GM21447 (cell line): ENCODE measurements around the gene UBLCP1.
"Not testable (repeated sequence)": the region's sequence is repeated elsewhere in the genome, so short reads cannot be mapped to it uniquely, and the experiment has no call there.

Source experiments
- ATAC-seq: cut with Tn5 transposase; IDR thresholded peaks from one replicate; pipeline ENCODE4 v1.9.1; 2021; ENCODE audit not compliant: unreplicated experiment

UBLCP1 gene

DNA sequence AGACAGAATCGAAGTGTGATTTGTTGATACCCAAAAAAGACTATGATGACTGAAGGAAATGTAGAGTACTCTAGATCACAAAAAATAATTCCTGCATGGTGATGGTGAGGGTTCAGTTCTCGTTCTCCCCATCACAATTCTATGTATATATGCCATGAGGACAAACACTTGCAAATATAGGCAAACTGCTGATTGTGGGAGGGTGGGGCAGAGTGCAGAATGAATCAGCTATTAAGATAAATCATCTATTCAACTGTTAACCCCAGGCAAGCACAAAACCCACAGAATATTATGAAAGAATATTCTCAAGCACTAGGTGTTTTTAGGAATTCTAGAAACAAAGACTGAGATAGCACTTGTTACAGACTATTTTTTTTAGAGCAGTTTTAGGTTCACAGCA is 13.9 kb upstream of the UBLCP1 start:
- no peak for ATAC-seq

DNA sequence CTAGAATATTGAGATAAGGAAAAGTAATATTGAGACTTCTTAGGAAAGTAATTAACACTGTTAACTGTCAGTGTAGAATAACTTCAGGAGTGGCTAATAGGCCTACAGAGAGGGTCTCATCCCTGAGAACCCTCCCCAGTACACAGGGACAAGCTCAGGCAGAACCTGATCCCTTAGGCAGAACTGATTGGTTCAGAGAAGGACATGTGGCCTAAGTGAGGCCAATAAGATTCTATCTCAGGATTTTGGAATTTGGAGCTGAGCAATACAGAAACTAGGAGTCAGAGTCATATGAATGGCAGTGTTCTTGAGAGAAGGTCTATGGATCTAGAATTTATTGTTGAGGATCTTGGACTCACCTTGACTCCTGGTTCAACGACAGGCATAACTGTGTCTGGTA is 10.9 kb upstream of the UBLCP1 start:
- no peak for ATAC-seq

DNA sequence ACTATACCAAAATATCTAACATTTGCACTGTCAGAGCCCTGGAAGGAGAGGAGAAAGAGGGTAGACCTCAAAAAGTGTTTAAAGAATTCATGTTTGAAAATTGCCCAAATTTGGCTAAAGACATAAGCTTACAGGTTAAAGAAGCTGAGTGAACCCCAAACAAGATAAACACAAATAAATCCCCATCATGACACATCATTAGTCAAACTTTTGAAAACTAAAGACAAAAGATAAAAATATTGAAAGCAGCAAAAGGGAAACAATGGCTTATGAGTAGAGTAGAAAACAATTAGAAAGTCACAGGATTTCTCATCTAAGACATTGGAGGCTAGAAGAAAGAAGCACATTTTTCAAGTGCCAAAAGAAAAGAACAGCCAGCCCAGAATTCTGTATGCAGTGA is 6.1 kb upstream of the UBLCP1 start:
- ATAC-seq: no peak

DNA sequence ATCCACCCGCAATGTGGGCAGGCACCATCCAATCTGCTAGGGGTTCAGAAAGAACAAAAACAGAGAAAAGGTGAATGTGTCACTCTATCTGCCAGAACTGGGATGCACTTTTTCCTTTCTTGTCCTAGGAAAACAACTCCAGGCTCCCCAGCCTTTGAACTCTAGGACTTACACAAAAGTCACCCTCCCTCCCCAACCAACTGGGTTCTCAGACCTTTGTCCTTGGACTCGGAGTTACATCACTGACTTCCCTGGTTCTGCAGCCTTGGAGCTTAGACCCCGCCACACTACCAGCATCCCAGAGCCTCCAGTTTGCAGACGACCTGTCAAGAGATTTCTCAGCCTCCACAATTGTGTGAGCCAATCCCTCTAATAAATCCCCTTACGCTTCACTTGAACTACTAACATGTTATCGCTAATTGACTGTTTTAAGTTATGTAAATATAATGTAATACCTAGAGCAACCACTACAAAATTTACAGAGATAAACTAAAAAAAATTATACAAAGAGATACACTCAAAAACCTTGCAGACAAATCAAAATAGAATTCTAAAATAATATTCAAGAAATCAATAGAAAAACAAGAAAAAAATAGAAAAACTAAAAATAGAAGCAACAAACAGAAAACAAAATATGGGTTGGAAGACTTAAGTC is 5.3 kb upstream of the UBLCP1 start:
- no peak for ATAC-seq

DNA sequence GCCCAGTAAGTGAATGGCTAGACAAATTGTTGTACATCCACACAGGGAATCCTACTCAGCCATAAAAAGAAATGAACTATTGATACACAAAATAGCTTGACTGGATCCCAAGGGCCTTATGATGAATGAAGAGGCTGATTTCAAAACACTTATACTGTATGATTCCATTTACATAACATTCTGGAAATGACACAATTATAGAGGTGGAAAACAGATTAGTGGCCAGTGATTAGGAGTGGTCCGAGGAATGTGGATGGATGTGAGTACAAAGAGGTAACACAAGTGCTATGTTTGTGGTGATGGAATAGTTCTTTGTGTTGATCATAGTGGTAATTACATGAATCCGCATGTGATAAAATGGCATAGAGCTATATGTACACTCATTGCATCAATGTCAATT is 4.7 kb upstream of the UBLCP1 start:
- no peak for ATAC-seq

DNA sequence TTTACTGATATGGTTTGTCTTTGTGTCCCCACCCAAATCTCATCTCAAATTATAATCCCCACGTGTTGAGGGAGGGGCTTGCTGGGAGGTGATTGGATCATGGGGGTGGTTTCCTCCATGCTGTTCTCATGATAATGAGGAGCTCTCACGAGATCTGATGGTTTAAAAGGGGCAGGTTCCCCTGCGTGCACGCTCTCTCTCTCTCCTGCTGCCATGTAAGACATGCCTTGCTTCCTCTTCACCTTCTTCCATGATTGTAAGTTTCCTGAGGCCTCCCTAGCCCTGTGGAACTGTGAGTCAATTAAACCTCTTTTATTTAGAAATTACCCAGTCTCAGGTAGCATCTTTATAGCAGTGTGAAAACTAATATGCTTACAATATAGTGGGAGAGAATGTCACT is 2.9 kb upstream of the UBLCP1 start:
- not testable (repeated sequence) for ATAC-seq

DNA sequence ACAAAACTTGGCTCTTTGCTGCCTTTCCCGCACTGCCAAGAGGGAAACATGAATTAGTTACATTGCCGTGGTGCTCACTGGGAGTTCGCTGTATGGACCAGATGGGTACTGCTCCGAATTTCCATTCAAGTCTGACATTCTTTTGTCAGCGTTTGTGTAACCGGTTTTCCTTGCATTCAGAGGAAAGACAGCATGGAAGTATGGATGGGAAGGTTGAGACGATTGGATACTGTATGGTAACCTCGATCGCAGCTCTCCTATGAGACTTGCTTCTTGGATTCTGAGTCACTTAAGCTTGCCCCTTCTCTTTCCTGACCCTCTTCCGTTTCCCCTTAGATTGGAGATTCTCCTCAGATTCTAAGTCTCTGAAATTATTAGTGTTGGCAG is 625 bp upstream of the UBLCP1 start:
- ATAC-seq: peak; percentile 18

DNA sequence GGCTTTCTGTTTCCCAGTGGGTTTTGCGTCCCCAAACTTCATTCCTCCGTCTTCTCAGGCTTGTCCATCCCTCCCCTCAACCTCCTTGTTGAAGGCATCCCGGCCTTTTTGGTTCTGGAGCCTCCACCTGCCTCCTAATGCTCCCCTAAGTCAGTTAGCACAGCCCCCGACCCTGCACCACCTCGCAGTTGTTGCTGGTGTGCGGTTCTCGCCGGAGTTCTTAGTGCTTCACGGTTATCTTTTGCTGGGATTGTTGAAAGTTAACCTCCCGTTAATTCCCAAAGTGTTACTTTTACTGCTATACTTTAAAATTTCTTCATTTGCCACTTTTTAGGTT is 447 bp downstream of the UBLCP1 start:
- ATAC-seq: peak; percentile 24

DNA sequence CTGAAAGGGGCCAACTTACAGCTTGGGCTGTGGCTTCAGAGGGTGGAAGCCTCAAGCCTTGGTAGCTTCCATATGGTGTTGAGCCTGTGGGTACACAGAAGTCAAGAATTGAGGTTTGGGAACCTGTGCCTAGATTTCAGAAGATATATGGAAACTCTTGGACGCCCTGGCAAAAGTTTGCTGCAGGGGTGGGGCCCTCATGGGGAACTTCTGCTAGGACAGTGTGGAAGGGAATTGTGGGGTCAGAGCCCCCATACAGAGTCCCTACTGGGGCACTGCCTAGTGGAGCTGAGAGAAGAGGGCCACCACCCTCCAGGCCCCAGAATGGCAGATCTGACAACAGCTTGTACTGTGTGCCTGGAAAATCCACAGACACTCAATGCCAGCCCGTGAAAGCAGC is 3.7 kb downstream of the UBLCP1 start:
- not testable (repeated sequence) for ATAC-seq

DNA sequence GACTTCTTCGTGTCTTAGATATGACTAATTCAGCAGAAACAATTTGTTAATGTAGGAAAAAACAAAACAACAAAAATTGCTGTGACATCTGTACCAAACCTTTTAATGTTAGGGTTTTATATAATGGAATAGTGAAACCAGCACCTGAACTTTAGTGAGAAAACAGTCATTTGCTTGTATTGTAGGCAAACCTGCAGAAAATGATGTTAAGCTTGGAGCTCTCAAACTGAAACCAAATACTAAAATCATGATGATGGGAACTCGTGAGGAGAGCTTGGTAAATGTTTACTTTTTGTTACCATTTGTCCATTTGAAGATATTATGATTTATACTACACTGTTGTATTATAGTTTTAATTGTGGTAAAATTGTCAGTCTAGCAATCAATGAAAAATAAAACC is 6.6 kb downstream of the UBLCP1 start:
- no peak for ATAC-seq

DNA sequence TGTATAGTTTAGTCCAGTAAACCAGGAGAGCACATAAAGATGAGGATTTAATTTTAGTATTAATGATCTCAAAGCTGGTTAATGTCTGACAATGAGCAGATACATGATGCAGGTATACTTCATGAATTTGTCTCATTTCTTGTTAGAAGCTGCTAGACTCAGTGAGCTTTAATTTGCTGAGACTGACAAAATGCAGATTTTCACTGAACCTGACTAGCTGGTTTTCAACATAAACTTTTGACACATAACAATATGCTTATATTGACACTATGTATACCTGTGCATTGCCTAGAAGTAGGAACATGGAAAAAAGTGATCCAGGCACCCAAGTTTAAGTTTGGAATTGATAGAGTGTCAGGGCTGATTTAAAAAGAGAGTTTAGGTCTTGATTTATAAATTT is 10.8 kb downstream of the UBLCP1 start:
- ATAC-seq: no peak

DNA sequence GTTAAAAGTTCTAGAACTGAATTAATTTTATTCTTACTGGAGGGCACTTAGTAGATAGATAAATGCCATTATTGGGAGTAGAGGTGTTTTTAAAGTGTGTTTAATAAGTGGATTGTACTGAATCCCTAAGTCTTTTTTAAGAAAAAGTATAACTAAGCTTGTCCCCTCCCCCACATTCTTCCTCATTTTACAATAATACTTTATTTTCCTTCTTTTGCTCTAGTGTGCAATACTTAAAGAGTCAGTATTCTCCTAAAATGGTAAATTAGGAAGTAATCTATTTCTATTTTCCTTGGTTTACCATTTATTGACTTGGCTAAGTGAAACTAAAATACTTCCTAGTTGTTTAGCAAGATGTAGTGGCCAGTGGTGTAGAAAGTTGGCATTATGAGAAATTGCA is 11.6 kb downstream of the UBLCP1 start:
- ATAC-seq: no peak

DNA sequence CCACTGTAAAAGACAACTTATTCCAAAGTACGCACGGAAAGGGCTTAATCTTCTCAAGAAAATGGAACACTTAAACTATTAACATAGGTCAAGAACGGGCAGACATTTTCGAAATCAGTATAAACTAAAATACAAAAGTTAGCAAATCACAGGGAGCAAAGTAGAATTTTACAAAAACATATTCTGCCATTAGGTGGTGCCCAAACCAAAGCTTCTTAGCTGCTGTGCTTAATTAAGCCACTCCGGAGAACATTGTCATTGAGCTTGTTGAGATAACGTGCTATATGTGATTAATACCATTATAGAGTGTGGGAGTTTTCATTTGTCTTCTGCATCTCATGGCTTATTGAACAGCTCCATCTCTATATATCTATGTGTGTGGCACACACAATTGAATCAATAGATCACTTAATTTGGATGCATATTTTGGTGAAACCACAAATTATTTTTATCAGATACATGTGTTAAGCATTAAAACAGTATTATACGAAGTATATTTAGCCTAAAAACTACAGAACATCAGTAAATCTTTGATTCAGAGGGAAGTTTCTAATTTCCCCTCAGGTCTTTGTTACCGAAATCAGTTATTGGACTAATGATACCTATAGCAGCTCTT is 23.4 kb downstream of the UBLCP1 start:
- ATAC-seq: peak; percentile 61

DNA sequence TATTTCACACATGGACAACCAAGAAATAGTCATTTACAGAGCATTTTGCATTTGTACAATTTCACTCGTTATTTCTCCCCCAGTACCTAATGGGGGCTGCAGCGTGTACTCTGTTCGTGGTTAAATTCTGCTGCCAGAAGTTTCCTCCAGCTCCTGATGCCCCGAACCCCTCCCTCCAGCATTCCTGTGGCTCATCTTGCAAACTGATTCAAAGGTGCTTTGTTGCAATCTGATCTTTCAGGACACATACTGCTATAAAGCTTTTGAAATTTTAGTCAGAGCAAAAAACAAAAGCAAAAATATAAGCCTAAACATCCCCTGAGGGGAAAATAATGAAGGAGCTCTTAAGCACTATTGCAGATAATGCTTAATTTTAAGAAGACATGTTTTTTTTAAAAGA is 27.7 kb downstream of the UBLCP1 start:
- ATAC-seq: no peak

DNA sequence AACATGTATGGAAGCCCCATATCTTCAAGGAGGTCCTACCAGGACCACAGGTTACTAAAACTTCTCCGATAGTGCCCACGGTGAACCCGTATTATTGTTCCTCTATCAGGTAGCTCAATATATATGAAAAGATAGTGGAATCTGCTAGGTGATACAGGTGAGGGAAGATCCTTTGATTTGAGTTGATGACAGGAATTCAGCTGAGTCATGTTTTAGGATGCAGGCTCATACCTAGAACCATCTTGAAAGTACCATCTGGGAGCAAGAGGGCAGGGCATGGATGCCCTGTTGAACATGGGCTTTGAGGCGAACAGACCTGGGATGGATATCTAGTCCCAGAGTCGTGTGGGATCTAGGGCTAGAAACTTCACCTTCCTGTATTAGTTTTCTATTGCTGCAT is 31.8 kb downstream of the UBLCP1 start:
- no peak for ATAC-seq

DNA sequence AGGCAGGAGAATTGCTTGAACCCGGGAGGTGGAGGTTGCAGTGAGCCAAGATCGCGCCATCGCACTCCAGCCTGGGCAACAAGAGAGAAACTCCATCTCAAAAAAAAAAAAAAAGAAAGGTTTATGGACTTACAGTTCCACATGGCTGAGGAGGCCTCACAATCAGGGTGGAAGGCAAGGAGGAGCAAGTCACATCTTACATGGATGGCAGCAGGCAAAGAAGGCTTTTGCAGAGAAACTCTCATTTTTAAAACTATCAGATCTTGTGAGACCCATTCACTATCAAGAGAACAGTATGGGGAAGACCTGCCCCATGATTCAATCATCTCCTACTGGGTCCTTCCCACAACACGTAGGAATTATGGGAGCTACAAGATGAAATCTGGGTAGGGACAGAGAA is 34.2 kb downstream of the UBLCP1 start:
- ATAC-seq: not testable (repeated sequence)

DNA sequence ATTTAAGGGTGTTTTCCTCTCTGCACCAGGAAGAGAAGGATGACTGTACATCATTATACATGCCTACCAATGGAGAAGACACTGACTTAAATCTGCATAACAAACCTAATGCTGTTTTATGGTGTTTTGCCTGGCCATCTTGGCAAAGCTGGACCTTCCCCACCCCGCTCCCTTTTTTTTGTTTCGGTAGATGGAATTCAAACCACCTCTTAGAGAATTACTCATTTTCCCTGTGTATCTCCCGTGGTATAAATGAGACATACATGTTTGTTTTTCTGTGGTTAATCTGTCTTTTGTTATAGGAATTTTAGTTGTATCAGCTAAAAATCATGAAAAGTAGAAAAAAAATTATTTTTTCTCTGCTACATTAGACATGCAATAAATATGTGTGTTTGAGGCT is 38.4 kb downstream of the UBLCP1 start:
- no peak for ATAC-seq

DNA sequence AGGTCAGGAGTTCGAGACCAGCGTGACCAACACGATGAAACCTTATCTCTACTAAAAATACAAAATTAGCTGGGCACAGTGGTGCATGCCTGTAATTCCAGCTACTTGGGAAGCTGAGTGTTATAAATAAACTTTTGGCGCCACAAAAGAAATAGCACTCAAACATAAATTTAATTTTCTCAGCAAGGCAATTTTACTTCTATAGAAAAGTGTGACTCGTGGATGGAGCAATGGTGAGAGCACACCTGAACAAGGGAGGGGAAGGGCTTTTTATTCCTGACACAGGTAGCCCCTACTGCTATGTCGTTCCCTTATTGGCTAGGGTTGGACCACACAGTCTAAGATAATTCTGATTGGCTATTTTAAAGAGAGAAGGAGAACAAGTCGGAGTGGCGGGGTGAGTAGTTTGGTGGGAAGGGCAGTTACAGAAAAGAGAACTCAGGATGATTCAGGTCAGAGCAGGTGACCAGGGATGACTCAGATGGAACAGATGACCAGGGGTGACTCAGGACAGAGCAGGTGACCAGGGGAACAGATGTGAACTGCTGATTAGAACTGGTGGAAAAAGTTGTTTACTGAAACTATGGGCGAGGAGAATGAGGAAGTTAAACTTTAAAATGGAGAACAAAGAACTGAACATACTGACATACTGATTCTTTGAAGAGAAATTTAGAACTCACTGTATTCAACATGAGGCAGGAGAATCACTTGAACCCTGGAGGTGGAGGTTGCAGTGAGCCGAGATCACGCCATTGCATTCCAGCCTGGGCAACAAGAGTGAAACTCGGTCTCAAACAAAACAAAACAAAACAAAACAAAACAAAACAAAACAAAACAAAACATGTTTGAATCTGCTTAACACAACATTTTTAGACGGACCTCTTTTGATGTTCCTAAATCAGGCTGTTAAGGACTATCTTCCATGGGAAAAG is 39.1 kb downstream of the UBLCP1 start:
- peak; percentile 65 for ATAC-seq

DNA sequence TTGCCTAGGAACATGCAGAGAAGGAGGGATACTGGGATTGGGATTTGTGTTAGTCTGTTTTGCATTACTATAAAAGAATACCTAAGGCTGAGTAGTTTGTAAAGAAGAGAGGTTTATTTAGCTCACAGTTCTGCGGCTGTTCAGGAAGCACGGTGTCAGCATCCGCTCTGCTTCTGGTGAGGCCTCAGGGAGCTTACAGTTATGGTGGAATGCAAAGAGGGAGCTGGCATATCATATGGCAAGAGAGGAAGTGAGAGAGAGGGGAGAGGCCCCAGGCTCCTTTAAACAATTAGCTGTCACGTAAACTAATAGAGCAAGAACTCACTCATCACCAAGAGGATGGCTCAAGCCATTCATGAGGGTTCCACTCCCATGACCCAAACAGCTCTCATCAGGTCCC is 40.2 kb downstream of the UBLCP1 start:
- no peak for ATAC-seq

DNA sequence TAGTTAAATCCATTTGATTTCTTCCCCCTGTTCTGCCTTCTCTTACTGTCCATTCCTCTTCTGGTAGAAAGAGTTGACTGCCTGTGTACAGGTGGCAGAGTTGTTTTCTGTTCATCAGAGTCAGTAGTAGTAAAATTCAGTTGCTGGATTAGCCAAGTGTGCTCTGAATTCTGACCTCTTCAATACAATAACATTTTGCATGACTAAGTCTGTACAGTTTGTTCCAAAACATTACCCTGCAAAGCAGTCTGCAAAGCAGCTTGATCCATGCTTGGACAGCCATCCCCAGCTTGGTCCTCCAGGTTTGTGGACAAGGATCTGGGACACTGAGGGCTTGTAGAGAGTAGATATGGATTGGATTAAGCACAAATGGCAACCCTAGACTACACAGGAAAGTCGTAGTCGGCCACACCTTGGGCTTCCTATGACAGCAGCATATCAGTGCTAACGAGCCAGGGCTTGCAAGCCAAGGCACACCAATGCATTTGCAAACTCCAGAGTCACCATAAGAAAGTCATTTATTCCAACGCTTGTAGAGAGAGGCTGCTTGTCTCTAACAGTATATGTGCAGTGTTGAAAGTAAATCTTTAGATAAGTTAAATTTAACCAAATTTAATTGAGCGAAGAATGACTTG is 42.0 kb downstream of the UBLCP1 start:
- no peak for ATAC-seq

DNA sequence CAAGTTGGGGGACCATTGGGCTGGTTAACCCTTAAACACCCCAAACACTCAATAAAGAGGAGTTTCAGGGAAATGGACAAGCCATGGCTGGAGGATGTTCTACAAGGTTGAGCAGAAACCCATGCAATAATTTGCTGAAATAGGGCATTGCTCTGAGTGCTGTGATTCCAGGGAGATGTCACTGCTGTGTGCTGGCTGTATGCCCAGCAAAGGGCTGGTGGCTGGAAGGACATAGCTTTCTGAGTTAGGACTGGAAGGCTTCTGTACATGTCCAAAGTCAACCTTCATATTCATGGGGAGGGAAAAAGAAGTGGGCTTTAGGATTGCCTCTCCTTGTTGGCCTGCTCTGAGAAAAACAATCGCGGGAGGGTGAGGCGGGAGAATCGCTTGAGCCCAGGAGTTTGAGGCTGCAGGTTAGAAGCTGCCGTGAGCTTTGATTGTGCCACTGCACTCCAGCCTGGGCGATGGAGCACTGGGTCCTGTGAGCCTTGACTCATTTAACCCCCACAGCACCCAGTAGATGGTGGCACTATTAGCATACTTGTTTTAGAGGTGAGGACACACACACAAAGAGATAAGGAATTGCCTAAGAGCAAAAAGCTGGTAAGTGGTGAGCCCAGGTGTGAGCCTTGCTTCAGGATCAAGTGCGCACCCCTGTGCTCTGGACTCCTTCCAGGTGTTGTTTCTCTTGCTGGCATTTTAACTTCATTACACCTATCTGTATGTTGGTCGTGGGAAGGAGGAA is 46.8 kb downstream of the UBLCP1 start:
- no peak for ATAC-seq
